Loucy (cell line): ENCODE results near the gene TAGLN2.

Source experiments
- CTCF ChIP-seq: fragments of 200-600 bp; sonication (generic); conservative IDR thresholded peaks from 2 replicates; pipeline ENCODE4 v1.5.1; 2014; ENCODE audit warnings: mild to moderate bottlenecking, antibody characterized with exemption, low read length
- EZH2phosphoT487 ChIP-seq: fragments of 200-600 bp; IDR thresholded peaks from 2 replicates; pipeline ENCODE4 v1.6.1; 2018; ENCODE audit warnings: antibody characterized with exemption, mild to moderate bottlenecking, moderate library complexity, borderline replicate concordance

GRCh38 chr1:159879136-159879535 lies 46.2 kb downstream of the TAGLN2 start:
- TF ChIP-seq CTCF = no peak
- TF ChIP-seq EZH2phosphoT487 = no peak
